SK-N-DZ (cell line): ENCODE data around the gene ARSB.

Source experiments
- small RNA-seq, 2 experiments: library from RNA; depleted of rRNA; stranded (forward); fragments of <200 nt; gene quantifications; one replicate each; pipeline ENCODE3, GENCODE V24; 2014

The ARSB gene

Small RNA genes within 50 kb of the gene (small RNA-seq; reads per million reads assigned to genes)
- 0 reads per million in 2 experiments for gene AC025755.1
